NCI-H1694 treated with DMSO at 0.1 percent for 48 hours (cell line): Measurements from ENCODE around the gene FAM90A1.
"Not testable (repeated sequence)": the region's sequence is repeated elsewhere in the genome, so short reads cannot be mapped to it uniquely, and the experiment has no call there.

Experiments used
- DNase-seq: peaks from one replicate; lab custom pipeline; 2025; lab: John Stamatoyannopoulos, UW

Gene FAM90A1, protein sequence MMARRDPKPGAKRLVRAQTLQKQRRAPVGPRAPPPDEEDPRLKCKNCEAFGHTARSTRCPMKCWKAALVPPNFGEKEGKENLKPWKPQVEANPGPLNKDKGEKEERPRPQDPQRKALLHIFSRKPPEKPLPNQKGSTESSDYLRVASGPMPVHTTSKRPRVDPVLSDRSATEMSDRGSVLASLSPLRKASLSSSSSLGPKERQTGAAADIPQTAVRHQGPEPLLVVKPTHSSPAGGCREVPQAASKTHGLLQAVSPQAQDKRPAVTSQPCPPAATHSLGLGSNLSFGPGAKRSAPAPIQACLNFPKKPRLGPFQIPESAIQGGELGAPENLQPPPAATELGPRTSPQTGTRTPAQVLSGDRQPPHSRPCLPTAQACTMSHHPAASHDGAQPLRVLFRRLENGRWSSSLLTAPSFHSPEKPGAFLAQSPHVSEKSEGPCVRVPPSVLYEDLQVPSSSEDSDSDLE

DNA sequence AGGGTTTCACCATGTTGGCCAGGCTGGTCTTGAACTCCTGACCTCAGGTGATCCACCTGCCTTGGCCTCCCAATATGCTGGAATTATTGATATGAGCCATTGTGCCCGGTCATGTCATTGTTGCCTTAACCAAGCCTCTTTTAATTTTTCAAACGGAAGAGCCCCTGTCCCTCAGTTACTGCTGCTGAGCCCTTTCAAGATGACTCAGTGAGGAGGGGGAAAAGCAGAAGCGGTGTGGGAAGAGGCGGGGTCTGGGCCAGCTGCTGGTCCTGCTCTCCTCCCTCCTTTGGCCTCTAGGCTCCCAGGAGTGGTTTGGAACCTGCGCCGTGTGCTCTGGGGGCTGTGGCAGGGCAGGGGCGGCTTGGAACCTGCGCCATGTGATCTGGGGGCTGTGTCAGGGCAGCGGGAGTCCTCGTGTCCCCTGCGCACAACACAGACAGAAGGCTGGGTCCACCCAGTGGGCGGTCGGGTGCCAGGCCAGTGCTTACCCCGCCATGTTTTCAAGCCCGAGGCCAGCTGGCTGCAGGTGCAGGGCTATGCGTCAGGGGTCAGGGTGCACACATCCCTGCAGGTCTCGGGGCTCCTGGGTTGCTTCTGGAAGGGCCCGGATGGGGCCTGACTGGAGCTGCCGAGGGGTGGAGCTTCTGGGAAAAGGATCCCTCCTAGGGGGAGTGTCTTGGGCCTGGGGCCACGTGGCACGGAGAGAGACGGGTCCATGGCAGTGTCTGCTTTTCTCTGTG is at the start of gene FAM90A1:
Gene FAM90A1 (minus strand): TSS at position 627 of the 740 bp plus-strand sequence. CDS start 2,786 bp downstream, outside the sequence.
- DNase-seq = not testable (repeated sequence)

DNA sequence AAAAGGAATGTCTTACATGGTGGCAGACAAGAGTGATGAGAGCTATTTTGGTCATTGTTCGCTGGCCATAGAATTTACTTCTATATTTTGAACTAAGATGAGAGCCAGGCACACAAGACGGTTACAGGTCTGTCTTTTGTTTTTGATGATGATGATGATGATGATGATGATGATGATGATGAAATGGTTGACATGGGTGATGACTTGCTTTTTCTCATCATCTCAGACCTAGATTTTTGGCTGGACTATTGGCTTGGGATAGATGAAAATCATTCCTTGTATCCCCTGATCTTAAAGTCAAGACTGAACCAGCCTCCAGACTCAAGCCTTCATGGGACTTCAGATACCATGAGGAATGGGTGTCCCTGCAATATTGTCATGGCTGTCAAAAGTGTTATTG is 49.0 kb upstream of the FAM90A1 start:
- DNase-seq = not testable (repeated sequence)

DNA sequence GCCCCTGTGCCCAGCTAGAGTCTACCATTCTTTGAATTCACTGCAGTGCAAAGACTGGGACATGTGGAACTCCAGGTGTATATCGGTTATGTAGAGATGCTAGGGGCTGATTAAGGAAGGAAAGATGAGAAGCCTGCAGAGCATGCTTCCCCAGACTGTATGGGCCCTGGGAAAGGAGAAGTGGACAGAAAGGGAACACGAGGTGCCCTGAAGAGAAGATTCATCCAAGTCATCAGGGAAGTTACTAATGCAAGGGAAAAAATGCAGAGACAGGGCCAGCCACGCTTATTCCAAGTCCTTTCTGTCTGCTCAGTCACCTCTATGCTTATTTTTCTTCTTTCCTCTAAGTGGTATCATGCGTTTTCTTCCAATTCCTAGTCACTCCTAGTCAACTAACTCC is 39.3 kb upstream of the FAM90A1 start:
- DNase-seq = not testable (repeated sequence)

DNA sequence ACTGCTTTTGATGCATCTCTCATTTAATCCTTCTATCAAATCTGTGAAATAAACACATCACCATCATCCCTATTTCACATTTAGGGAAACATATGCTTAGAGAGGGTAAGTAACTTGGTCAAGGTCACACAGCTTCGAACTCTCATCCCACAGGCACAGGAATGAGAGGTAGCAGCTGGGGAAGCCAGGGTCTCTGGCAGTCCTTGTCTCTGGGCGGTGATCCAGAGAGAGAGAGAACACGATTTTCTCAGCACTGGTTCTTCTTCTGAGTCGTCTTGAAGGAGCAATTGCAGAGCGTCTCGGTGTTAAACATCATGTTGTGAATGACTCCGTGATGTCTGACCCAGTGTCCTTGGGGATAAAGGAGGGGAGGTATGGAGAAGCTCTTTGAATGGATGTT is 36.8 kb upstream of the FAM90A1 start:
- not testable (repeated sequence) for DNase-seq

DNA sequence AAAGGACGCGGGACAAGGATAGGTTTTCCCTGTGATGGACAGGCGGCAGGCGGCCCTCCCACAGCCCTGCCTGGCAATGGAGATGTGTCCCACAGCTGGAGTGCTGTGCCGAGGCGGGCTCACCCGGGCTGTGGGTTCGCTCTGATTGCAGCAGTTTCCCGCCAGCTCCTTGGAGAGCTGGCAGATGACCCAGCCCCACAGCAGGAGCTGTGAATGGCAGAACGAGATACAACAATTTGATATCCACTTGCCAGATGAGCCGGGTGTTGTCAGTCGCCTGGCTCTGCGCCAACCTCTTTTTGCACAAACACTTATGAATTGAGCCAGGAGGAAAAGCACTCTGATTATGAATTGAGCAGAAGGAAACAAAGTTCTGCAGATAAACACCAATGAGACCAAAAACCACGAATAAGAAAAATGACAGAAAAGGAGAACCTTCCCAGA is 33.7 kb upstream of the FAM90A1 start:
- DNase-seq = not testable (repeated sequence)

DNA sequence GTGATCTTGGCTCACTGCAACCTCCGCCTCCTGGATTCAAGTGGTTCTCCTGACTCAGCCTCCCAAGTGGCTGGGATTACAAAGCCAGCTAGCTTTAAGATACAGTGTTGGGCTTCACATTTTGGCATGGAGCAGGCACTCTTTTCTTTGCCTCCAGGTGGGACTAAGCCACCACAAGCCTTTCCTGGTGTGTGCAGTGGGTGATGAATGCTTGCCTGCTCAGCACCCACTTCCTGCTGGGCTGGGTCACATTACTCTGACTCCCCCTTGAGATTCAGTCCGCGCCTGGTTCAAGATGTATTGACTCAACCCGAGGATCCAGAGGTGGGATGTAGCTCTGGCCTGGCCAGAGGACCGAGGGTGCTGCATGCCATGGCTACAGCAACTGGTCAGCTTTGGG is 28.9 kb upstream of the FAM90A1 start:
- DNase-seq = not testable (repeated sequence)

DNA sequence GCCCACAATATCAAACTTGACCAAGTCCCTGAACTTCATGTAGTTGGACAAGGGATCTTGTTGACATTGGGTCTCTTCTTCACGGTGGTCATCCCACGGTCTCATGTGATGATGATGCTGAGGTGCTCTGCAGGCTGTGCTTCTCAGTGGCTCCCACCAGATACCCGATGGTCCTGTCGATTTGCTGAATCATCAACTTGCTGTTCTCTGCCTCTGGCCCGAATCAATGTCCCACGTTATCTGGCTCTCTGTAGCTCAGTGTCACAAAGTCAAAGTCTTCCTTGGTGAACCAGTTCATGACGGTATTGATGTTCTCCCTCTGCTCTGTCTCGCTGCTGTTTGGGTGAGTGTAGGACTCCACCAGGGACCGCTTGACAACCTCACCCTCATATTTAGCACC is 27.3 kb upstream of the FAM90A1 start:
- DNase-seq = not testable (repeated sequence)

DNA sequence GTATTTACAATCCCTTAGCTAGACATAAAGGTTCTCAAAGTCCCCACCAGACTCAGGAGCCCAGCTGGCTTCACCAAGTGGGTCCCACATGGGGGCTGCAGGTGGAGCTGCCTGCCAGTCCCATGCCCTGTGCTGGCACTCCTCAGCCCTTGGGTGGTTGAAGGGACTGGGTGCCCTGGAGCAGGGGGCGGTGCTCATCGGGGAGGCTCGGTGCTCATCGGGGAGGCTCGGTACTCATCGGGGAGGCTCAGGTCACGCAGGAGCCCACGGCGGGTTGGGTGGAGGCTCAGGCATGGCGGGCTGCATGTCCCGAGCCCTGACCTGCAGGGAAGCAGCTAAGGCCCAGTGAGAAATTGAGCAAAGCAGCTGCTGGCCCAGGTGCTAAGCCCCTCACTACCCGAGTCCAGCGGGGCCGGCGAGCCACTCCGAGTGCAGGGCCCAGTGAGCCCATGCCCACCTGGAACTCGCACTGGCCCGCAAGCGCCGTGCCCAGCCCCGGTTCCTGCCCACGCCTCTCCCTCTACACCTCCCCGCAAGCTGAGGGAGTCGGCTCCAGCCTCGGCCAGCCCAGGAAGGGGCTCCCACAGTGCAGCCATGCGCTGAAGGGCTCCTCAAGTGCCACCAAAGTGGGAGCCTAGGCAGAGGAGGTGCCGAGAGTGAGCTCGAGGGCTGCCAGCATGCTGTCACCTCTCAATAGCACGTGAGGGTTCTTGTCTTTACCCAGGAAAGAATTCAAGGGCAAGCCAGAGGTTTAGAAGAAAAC is 24.8 kb upstream of the FAM90A1 start:
- DNase-seq = not testable (repeated sequence)

DNA sequence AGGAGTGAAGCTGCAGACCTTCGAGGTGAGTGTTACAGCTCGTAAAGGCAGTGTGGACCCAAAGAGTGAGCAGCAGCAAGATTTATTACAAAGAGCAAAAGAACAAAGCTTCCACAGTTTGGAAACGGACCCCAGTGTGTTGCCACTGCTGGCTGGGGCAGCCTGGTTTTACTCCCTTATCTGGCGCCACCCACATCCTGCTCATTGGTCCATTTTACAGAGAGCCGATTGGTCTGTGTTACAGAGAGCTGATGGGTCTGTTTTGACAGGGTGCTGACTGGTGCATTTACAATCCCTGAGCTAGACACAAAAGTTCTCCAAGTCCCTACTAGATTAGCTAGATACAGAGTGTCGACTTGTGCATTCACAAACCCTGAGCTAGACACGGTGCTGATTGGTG is 24.2 kb upstream of the FAM90A1 start:
- not testable (repeated sequence) for DNase-seq

DNA sequence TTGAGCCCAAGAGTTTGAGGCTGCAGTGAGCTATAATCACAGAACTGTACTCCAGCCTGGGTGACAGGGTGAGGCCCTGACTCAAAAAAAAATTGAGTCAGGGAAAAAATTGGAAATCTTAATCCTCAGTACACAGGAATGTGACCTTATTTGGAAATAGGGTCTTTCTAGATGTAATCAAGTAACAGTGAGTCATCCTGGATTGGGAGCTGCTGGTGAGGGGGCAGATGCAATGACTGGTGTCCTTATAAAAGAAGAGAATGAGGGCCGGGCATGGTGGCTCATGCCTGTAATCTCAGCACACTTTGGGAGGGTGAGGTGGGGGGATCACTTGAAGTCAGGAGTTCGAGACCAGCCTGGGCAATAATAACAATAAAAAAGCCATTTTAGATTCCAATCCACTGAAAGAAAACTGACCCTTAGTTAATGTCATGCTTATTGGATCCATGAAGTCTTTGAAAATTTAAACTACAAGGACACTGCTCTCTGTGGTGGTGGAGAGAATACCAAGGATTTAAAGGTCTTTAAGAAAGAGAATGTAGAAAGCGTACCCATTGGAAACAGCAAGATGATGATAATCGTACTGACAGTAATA is 19.6 kb upstream of the FAM90A1 start:
- DNase-seq = not testable (repeated sequence)

DNA sequence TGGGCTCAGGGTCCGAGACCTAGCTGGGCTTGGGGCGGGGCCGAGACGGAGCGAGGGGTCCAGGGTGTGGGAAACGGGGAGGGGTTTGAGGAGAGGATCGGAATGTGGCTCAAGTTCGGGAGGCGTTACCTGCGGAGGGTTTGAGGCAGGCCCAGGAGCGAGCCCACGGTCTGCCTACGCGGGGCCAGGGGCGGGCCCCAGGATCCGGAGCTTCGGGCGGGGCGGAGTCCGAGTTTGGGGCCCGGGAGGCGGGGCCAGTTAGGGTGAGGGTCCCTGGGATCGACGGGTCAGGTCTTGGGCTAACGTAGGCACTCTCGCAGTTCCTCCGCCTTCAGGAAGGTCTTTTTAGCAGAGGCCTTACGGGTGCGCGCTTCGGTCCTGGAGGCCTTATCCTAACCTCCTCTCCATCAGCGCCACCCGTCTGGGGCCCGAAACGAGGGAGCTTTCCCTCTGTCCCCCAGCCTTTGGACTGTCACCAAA is 16.3 kb upstream of the FAM90A1 start:
- DNase-seq = not testable (repeated sequence)

DNA sequence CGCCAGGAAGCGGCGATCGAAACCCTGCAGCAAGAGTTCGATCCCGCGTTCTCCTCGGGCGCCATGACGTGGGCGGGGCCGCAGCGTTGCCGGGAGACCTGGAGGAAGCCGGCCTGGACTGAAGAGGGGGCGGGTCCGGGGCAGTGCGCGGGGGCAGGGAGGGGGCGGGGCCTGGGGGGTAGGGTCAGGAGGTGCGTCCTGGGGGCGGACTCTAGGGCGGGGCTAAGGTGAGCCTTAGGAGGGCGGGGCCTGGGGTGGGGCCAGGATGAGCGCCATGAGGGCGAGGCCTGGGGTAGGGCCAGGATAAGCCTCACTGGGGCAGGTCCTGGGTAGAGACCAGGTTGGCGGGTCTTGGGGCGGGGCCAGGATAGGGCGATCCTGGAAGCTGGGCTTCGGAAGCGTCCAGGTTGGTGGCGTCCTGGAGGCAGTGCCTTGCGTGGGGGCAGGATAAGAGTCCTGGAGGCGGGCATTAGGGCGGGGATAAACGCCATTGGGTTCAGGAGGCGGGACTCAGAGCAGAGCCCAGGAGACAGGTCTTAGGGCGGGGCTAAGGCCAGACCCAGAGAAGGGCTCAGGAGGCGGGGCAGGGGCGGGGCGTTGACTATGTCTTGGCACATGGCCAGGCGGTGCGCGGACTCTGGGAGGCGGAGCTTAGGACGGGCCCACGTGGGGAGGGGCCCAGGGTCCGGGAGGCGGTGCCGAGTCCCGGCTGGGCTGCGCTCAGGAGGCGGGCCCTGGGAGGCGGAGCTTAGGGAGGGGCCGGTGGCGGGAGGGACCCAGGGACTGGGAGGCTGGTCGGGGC is 15.7 kb upstream of the FAM90A1 start:
- DNase-seq = not testable (repeated sequence)

DNA sequence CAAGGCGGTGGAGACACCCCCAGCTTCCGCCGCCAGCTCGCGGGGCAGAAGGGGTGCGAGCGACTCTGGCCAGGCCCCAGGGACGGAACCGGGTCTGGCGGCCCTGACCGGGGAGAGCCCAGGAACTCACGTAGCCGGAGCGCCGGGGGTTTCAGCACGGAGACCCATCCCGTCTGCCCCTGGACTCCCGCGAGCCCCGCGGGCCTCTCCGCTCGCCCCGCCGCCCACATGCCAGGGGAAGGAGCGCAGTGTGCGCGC is 15.1 kb upstream of the FAM90A1 start:
- not testable (repeated sequence) for DNase-seq

DNA sequence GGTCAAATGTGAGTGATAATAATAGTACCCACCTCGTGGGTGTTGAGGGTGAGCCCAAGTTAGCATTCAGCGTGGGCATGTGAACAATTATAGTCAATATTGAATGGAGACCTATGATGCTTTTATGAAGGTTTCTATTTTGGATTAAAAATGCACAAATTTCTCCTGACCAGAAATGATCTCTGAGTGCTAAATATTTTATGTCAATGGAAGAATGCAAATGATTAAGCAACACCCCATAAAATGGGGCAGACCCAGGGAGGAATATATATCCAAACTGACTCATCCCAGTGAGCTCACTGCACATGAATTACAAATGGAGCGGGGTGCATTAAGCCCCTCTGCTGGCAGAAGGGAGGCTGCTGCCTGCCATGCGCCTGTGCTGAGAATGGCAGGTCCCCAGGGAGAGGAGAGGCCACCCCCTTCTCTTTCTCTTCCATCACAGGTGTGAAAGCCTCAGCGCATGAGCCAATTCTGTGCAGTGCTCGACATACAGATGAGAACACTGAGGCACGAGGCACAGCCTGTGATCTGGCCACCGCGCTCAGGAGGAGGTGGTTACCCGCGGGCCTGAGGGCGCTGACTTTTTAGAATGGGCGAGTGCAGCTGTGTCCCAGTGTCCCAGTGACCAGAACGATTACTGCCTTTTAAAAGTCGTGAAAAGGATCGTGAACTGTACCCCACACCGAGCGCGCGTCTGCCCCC is 14.7 kb upstream of the FAM90A1 start:
- not testable (repeated sequence) for DNase-seq

DNA sequence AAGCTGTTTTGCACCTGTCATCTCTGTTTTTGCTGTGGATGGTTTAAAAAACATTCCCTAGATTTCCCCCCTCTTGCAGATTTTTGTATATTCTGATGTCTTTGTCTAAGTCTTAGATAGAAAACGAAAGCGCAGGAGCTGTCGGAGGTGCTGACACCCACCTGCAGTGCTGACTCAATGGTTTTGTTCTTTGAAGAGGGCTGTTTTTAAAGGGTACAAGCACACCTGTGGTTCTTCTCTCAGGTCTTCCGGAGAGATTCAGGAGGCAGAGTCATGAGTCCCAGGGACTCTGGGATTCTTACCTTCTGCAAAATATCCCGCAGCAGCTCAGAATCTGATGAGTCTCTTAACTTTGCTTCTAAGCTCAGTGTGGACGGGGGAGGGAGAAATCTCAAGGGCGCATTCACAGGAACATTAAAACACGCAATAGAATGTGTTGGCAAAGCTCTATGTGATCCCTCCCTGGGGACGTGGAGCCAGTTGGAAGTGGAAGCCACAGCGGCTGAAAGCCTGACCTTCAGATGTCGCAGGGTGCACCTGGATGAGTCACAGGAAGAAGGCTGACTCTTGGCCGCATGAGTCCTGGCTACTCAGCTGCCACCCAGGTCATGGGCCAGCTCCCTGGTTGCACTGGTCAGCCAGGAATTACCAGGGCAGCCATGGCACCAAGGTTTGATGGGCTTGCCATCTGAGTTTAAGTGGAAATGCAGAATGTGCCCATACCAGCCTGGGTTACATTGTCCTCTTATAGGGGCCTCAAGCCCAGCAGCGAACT is 13.1 kb upstream of the FAM90A1 start:
- not testable (repeated sequence) for DNase-seq

DNA sequence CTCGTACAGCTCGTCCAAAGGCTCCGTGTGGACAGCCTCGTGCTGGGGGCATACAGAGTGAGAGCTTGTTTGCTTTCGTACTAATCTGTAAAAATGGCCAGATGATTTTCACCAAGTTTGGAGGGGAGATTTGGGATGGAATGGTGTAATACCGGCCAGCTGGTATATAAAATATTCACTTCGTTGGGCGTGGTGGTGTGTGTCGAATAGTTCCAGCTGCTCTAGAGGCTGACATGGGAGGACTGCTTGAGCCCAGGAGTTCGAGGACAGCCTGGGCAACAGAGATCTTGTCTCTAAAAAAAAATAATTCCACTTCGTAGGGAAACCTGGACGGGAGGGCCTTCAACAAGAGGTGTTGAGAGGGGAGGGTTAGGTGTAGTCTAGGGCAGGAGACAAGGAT is 9.6 kb upstream of the FAM90A1 start:
- not testable (repeated sequence) for DNase-seq

DNA sequence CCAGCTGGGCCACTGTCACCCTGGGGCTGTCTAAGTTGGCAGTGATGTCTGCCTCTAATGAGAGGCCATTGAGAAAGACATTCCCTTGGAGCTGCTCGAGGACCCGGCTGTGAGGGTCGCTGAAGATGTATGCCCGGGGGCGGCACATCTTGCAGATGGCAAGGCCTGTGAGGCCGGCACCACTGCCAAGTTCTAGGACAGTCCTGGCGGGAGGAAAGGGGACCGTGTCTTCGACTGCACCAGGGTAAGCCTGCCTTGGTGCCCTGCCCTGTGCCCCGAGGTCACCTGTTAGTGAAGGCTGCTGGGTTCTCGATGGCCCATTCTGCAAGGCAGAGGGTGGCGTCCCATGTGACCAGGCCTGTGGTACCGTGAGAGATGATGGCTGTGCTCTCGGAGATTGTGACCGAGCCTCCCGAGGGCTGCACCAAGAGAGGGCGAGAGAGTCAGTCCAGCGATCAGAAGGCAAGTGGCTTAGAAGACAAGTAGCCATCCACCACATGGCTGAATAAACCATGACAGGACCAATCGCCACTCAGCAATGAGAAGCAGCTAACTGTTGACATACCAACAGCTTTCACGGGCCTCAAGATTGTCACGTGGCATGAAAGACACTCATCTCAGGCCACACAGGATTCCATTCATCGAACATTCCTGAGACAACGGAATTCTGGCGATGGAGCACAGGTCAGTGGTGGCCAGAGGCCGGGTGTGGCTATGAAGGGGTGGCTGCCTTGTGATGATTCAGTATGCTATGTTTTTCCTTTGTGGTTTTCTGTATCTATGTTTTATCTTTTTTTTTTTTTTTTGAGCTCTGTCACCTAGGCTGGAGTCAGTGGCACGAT is 8.1 kb upstream of the FAM90A1 start:
- DNase-seq = not testable (repeated sequence)

DNA sequence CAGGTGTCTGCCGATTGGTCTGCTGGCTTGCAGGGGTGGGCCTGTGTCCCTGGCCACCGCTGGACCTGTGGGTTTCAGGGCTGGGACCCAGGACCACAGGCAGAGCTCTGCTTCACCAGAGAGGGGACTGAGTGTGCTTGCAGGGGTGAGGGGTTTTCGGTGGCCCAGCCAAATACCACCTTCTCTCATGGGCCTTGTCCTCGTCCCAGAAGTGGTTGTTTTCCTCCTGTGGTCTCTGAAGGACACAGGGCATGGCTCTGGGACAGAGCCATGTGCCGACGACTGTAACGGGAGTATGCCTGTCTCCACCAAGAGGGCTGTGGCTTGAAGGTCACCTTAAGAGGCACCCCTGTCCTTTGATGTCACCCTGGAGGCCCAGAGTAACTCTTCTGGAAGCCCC is 7.3 kb upstream of the FAM90A1 start:
- not testable (repeated sequence) for DNase-seq
